GM12878 (cell line): ENCODE data around the gene INO80. TPM values are rescaled to one million over a fixed set of nuclear protein-coding genes. Genes with fewer than 3 reads are reported as not detected.
A peak's percentile ranks its signal among the peaks of the same experiment; 100 is the strongest.

Experiments used
- ATAC-seq: fragments of 200-7000 bp; cut with Tn5 transposase; 3 replicates; pipeline ENCODE4 v1.9.1; 2020; ENCODE audit warnings: mild to moderate bottlenecking, moderate library complexity
- BruUV-seq: library from RNA; stranded (reverse); fragments of 400-500 nt; replicated peaks from 2 replicates; lab custom pipeline; 2021; lab: Mats Ljungman, UMichigan
- CTCF ChIA-PET: fragments of 300-600 bp; sonication (Branson Sonifier 250); formaldehyde crosslinking; extraction: SDS; loops from one replicate; lab custom pipeline; 2021; ENCODE audit warnings: inconsistent platforms; lab: Yijun Ruan, JAX
- POLR2A ChIA-PET: fragments of 350-600 bp; formaldehyde crosslinking; extraction: SDS; loops from one replicate; lab custom pipeline; 2021; ENCODE audit warnings: inconsistent platforms; lab: Charles Lee
- RAD21 ChIA-PET: fragments of 300-600 bp; sonication (Branson Sonifier 250); formaldehyde crosslinking; loops from one replicate; lab custom pipeline; 2023; ENCODE audit warnings: antibody characterized with exemption; ENCODE audit not compliant: unreplicated experiment; lab: Charles Lee
- SMC1A ChIA-PET: fragments of 300-600 bp; sonication (Branson Sonifier 250); formaldehyde crosslinking; loops from one replicate; lab custom pipeline; 2023; ENCODE audit not compliant: unreplicated experiment, uncharacterized antibody; lab: Charles Lee
- DNase-seq: peaks from one replicate; pipeline ENCODE4 v3.0.0-alpha.2; 2011; ENCODE audit warnings: low read depth, low spot score
- FAIRE-seq: peaks from 3 replicates; lab custom pipeline; 2011; peaks lifted over from hg19 to GRCh38; lab: Jason Lieb, UNC
- H2AFZ ChIP-seq: 2 replicates; pipeline ENCODE4 v1.6.0; 2011; ENCODE audit warnings: low read depth, low read length, control low read depth; ENCODE audit not compliant: control insufficient read depth
- H3K27ac ChIP-seq: 2 replicates; pipeline ENCODE4 v1.5.1; 2011; ENCODE audit warnings: control low read depth; ENCODE audit not compliant: control insufficient read depth, insufficient read depth
- H3K27me3 ChIP-seq, 2 experiments: replicated peaks in 1 of 2; 2 replicates each; pipeline versions ENCODE4 v1.6.0 to v1.6.1; 2011; ENCODE audit warnings: low read length in 1 of 2; ENCODE audit not compliant: control insufficient read depth in 2 of 2, insufficient read depth in 2 of 2
- H3K36me3 ChIP-seq, 2 experiments: 2 replicates each; pipeline ENCODE4 v1.5.1; 2011; ENCODE audit warnings: low read length in 1 of 2; ENCODE audit not compliant: control insufficient read depth in 2 of 2, insufficient read depth in 2 of 2
- H3K4me1 ChIP-seq: 2 replicates; pipeline ENCODE4 v1.6.1; 2011; ENCODE audit warnings: mild to moderate bottlenecking, low read length, moderate library complexity, mixed read lengths; ENCODE audit not compliant: control insufficient read depth, insufficient read depth
- H3K4me2 ChIP-seq: 2 replicates; pipeline ENCODE4 v1.6.0; 2011; ENCODE audit warnings: control low read depth; ENCODE audit not compliant: control insufficient read depth, insufficient read depth
- H3K4me3 ChIP-seq: fragments of 200-600 bp; sonication (generic); 2 replicates; pipeline ENCODE4 v1.5.1; 2016
- H3K79me2 ChIP-seq: 2 replicates; pipeline ENCODE4 v1.6.0; 2011; ENCODE audit warnings: low read length; ENCODE audit not compliant: control insufficient read depth, insufficient read depth
- H3K9ac ChIP-seq: 2 replicates; pipeline ENCODE4 v1.8.0; 2011; ENCODE audit warnings: low read length, control low read depth, mixed read lengths; ENCODE audit not compliant: control insufficient read depth, insufficient read depth
- H3K9me3 ChIP-seq: replicated peaks from 3 replicates; pipeline ENCODE4 v1.5.1; 2011; ENCODE audit warnings: mild to moderate bottlenecking, low read length; ENCODE audit not compliant: control insufficient read depth, insufficient read depth
- H4K20me1 ChIP-seq: 2 replicates; pipeline ENCODE4 v1.6.0; 2011; ENCODE audit not compliant: control insufficient read depth, insufficient read depth
- BHLHE40 ChIP-seq, 2 experiments: fragments of 450-650 bp in 1 of 2; IDR thresholded peaks; 2 replicates each; pipeline ENCODE4 v1.6.1; 2011 to 2017; ENCODE audit warnings: low read depth in 2 of 2, borderline replicate concordance in 1 of 2, improper control_type of control experiment in 1 of 2, low read length in 1 of 2, mild to moderate bottlenecking in 1 of 2
- CBX5 ChIP-seq: sonication (generic); IDR thresholded peaks from 2 replicates; pipeline ENCODE4 v1.6.1; 2016; ENCODE audit warnings: low read depth, moderate library complexity, mild to moderate bottlenecking, inconsistent platforms
- FOS ChIP-seq: IDR thresholded peaks from 3 replicates; pipeline ENCODE4 v1.6.1; 2011; ENCODE audit warnings: borderline replicate concordance; ENCODE audit not compliant: insufficient read length; ENCODE audit errors: extremely low read depth
- HDGF ChIP-seq: fragments of 450-650 bp; IDR thresholded peaks from 2 replicates; pipeline ENCODE4 v1.6.1; 2016; ENCODE audit warnings: antibody characterized with exemption
- JUND ChIP-seq: IDR thresholded peaks from 2 replicates; pipeline ENCODE4 v1.6.1; 2012; ENCODE audit warnings: low read depth, mild to moderate bottlenecking, low read length, improper control_type of control experiment, moderate library complexity
- MYC ChIP-seq: IDR thresholded peaks from 2 replicates; pipeline ENCODE4 v1.6.1; 2011; ENCODE audit warnings: mild to moderate bottlenecking, low read length, moderate library complexity, inconsistent platforms; ENCODE audit not compliant: insufficient read depth, insufficient replicate concordance, insufficient read length, severe bottlenecking
- NR2F1 ChIP-seq: fragments of 450-650 bp; conservative IDR thresholded peaks from 2 replicates; pipeline ENCODE4 v1.6.1; 2017; ENCODE audit warnings: mild to moderate bottlenecking
- SMC3 ChIP-seq: IDR thresholded peaks from 2 replicates; pipeline ENCODE4 v1.6.1; 2011; ENCODE audit warnings: low read length, improper control_type of control experiment, borderline replicate concordance
- WGBS: methylation state at CpG from one replicate; pipeline ENCODE4 v1.1.6; 2016; ENCODE audit warnings: low lambda C conversion rate; ENCODE audit not compliant: insufficient replicate concordance, insufficient coverage; ENCODE audit errors: missing lambda C conversion rate; 5-methylcytosine and 5-hydroxymethylcytosine counted together
- in situ Hi-C: fragments of 300-500 bp; cut with MboI; formaldehyde crosslinking; loops from 9 replicates; pipeline ENCODE4 v1.14.3; 2018; ENCODE audit warnings: mixed read lengths
- intact Hi-C: fragments of 100-400 bp; cut with micrococcal nuclease; formaldehyde crosslinking; loops from one replicate; pipeline ENCODE4 v1.14.2; 2022; ENCODE audit not compliant: unreplicated experiment
- polyA plus RNA-seq, 11 experiments: library from polyadenylated mRNA; depleted of rRNA in 4 of 11; unstranded in 6 of 11; stranded (reverse) in 5 of 11; fragments of >200 nt; fragmentation: Nextera tagmentation in 4 of 11; fragmentation: Illumina TruSeq in 1 of 11; extraction: Ambion mirVana in 4 of 11; extraction: Trizol in 1 of 11; gene quantifications; 1 replicate in 1 of 11; 2 replicates in 10 of 11; pipeline versions ENCODE4 v1.2.1 to v1.2.3, GENCODE V29; 2011 to 2016; ENCODE audit warnings: inconsistent platforms in 2 of 11, missing spikeins in 2 of 11, low read depth in 1 of 11
- total RNA-seq, 4 experiments: library from RNA; depleted of rRNA in 3 of 4; stranded (reverse); fragments of >200 nt in 3 of 4; fragmentation: Illumina TruSeq in 1 of 4; extraction: Trizol in 1 of 4; gene quantifications; 2 replicates each; pipeline versions ENCODE4 v1.2.1 to v1.2.3, GENCODE V29; 2013 to 2021

INO80 gene
- total and polyA plus RNA-seq, 10 of the 15 experiments (the other 5 are each of a cell fraction or from before 2014, with no cell fraction given), result 4.5 to 25.0 (median 14.2) TPM

DNA sequence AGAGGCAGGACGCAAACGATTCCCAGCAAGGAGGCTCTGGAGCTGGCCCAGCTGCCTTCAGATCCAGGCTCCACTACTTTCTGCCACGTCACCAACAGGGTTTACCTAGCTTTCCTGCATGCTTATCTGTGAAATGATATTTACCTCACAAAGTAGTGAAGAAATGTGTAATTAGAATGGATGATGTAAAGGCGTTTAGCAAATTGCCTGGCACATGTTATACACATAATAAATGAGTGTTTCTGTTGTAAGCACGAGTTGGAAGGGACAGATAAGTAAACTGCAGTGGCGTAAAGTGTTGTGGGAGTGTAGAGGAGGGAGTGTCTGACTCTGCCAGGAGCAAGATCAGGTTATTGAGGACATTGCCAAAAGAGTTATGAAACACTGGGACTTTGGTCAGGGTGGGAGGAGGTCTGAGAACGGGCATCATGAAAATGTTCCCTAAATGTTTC lies 166.3 kb downstream of the INO80 start (continued):
- TF ChIP-seq HDGF (no peak), SMC3 (no peak), CBX5 (no peak), NR2F1 (no peak), JUND (no peak), FOS (no peak)

- SMC1A ChIA-PET, result interaction anchor here (1.6 kb wide), 1 partner anchor 46 kb away, joined by 4 read pairs; no protein-coding TSS in a partner anchor
- H3K4me2 ChIP-seq, result no peak overlapping the region
- no peak overlapping the region for H3K4me3 ChIP-seq
- no peak overlapping the region for H3K9ac ChIP-seq
- RAD21 ChIA-PET, result interaction anchor here (0.6 kb wide), 1 partner anchor 27 kb away, joined by 3 read pairs; no protein-coding TSS in a partner anchor
- no peak overlapping the region; the same call in none of the 2 replicates for H2AFZ ChIP-seq
- no peak overlapping the region for H3K27ac ChIP-seq
- WGBS, result 66% methylated on average over 21 of the region's 21 CpGs
- CTCF ChIA-PET, result interaction anchor here (1.0 to 1.5 kb wide), 3 partner anchors 17 to 56 kb away, joined by 3 read pairs; no protein-coding TSS in a partner anchor
- H3K27me3 ChIP-seq, result no peaks in the 10 kb centered on the region
- POLR2A ChIA-PET, result interaction anchor here (0.5 to 1.2 kb wide), 2 partner anchors 38 to 52 kb away, joined by 3 read pairs; no protein-coding TSS in a partner anchor
- H4K20me1 ChIP-seq, result no peaks in the 10 kb centered on the region
- in situ Hi-C loops, result no loop called here
- H3K36me3 ChIP-seq, result no peaks in the 10 kb centered on the region
- FAIRE-seq (no peak), DNase-seq (no peak)
- TF ChIP-seq MYC (no peak), BHLHE40 (IDR thresholded peaks at IDR 0.05; ENCODE audit: borderline replicate concordance in 1 of 2, low read depth in 2 of 2, low read length in 1 of 2) (peak in 1 of 2 experiments; percentile 67; a peak in 2 of 4 replicates)
- TF ChIP-seq, all 136 proteins: peak for 1
- Histone ChIP-seq H3K79me2 (no peaks in the 10 kb centered on the region), H3K9me3 (no peaks in the 10 kb centered on the region), H3K4me1 (peaks cover 7% of the 10 kb centered on the region)
- BruUV-seq, result no TSS peak
- ATAC-seq, result no peak
- intact Hi-C loops, result no loop called here
Observed at GRCh38 chr15:40948706-40949473, 167.2 kb downstream of the INO80 start.
